Gastroesophageal sphincter (tissue), 4 donors: Measurements from ENCODE around the gene KCNK18. TPM values are rescaled to one million over a fixed set of nuclear protein-coding genes. Genes with fewer than 3 reads are reported as not detected.

Experiments used
- ATAC-seq: fragments of 150-250 bp; one replicate; pipeline ENCODE4 v1.9.1; 2016; ENCODE audit warnings: mild to moderate bottlenecking, moderate library complexity
- H3K27ac ChIP-seq, 4 donors: fragments of 200-600 bp; sonication (generic) in 3 of 4; 1 replicate in 3 of 4; 2 replicates in 1 of 4; pipeline ENCODE4 v1.5.1; 2016 to 2019
- H3K27me3 ChIP-seq: fragments of 200-600 bp; sonication (generic); one replicate; pipeline ENCODE4 v1.5.1; 2019
- H3K36me3 ChIP-seq, 2 donors: fragments of 200-600 bp; sonication (generic); one replicate each; pipeline ENCODE4 v1.5.1; 2019; ENCODE audit warnings: control low read depth in 1 of 2
- H3K4me1 ChIP-seq, 3 donors: fragments of 200-600 bp; sonication (generic); 1 replicate in 2 of 3; 2 replicates in 1 of 3; pipeline ENCODE4 v1.5.1; 2016 to 2019; ENCODE audit warnings: control low read depth in 2 of 3
- H3K4me3 ChIP-seq, 2 donors: fragments of 200-600 bp; sonication (generic); one replicate each; pipeline ENCODE4 v1.5.1; 2019; ENCODE audit warnings: mild to moderate bottlenecking in 1 of 2, moderate library complexity in 1 of 2
- H3K9me3 ChIP-seq, 3 donors: fragments of 200-600 bp; sonication (generic); one replicate each; pipeline ENCODE4 v1.5.1; 2017 to 2019; ENCODE audit warnings: control low read depth in 2 of 3
- CTCF ChIP-seq, 4 experiments: fragments of 200-600 bp in 2 of 4; fragments of 450-650 bp in 2 of 4; sonication (generic) in 1 of 4; IDR thresholded peaks; one replicate each; pipeline ENCODE4 v1.5.1; 2017 to 2019; ENCODE audit warnings: antibody characterized with exemption in 4 of 4, mild to moderate bottlenecking in 2 of 4, moderate library complexity in 2 of 4
- EP300 ChIP-seq: sonication (generic); formaldehyde crosslinking; IDR thresholded peaks from one replicate; pipeline ENCODE4 v1.6.1; 2017; ENCODE audit warnings: antibody characterized with exemption, mild to moderate bottlenecking
- POLR2A ChIP-seq, 2 donors: fragments of 450-650 bp; IDR thresholded peaks; one replicate each; pipeline ENCODE4 v1.6.1; 2017; ENCODE audit warnings: antibody characterized with exemption in 2 of 2, mild to moderate bottlenecking in 2 of 2, moderate library complexity in 1 of 2
- POLR2AphosphoS5 ChIP-seq: sonication (generic); formaldehyde crosslinking; IDR thresholded peaks from one replicate; pipeline ENCODE4 v1.6.1; 2017; ENCODE audit warnings: antibody characterized with exemption
- WGBS, 2 donors: methylation state at CpG; one replicate each; pipeline ENCODE4 v1.1.5; 2018; ENCODE audit warnings: low coverage in 1 of 2; 5-methylcytosine and 5-hydroxymethylcytosine counted together
- total RNA-seq, 4 donors: library from RNA; depleted of rRNA; stranded (reverse); fragments of >200 nt; gene quantifications; one replicate each; pipeline ENCODE4 v1.1.0, GENCODE V29; 2016

Gene KCNK18
- total RNA-seq, 4 donors from 2014 or later = not detected

DNA sequence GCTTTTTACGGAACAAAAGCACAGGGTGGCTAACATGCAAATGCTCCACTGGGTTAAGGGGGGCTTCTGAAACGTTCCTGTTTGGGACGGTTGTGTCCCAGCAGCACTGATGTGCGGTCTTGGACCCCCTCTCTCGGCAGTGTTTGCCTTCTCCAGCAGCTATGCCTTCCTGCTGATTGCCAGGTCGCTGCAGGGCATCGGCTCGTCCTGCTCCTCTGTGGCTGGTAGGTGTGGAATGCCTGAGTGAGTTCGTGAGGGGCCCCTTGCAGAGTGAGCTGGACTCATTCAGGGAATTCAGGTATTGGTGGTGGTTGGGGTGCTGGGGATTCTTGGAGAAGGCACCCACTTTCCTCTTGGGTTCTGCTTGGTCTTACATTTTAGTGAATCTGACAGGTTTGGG lies 56.6 kb downstream of the KCNK18 start:
- Histone ChIP-seq H3K4me1 (no peaks in the 10 kb centered on the region), H3K36me3 (no peaks in the 10 kb centered on the region), H3K9me3 (no peaks in the 10 kb centered on the region), H3K27me3 (peaks cover 47% of the 10 kb centered on the region), H3K4me3 (no peak overlapping the region), H3K27ac (no peak overlapping the region)
- 50 to 60% methylated on average over 2 to 3 of the region's 9 CpGs for WGBS, 2 donors
- no peak for TF ChIP-seq POLR2AphosphoS5
- TF ChIP-seq EP300 = no peak
- no peak for TF ChIP-seq CTCF (IDR thresholded peaks at IDR 0.05)
- no peak for TF ChIP-seq POLR2A (IDR thresholded peaks at IDR 0.05)
- no peak for ATAC-seq

DNA sequence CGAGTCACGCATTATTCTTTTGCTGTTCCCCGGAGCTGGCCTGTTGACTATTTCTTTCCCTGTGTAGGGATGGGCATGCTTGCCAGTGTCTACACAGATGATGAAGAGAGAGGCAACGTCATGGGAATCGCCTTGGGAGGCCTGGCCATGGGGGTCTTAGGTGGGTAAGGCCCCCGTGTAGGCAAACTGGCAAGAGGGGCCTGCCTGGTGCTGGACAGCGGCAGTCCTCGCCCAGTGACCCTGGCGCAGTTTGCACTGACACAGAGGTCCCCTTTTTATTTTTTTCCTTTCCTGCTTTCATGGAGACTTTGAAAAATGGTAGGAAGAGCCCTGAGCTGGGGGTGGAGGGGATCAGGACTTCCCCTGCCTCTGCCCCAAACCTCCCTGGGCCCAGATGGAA lies 57.0 kb downstream of the KCNK18 start:
- Histone ChIP-seq H3K9me3 (no peaks in the 10 kb centered on the region), H3K4me1 (no peaks in the 10 kb centered on the region), H3K27me3 (peaks cover 48% of the 10 kb centered on the region), H3K27ac (no peak overlapping the region), H3K36me3 (no peaks in the 10 kb centered on the region), H3K4me3 (no peak overlapping the region)
- no peak for TF ChIP-seq POLR2AphosphoS5
- TF ChIP-seq EP300 = no peak
- TF ChIP-seq CTCF (IDR thresholded peaks at IDR 0.05) = no peak
- no peak for TF ChIP-seq POLR2A (IDR thresholded peaks at IDR 0.05)
- ATAC-seq = no peak
- WGBS, 2 donors = no CpG with 5 or more reads among the region's 9 CpGs

- no peak overlapping the region for H3K4me3 ChIP-seq
- H3K4me1 ChIP-seq = no peaks in the 10 kb centered on the region
- 73 to 80% methylated on average over 6 to 11 of the region's 26 CpGs for WGBS, 2 donors
- peaks cover 48% of the 10 kb centered on the region for H3K27me3 ChIP-seq
- H3K27ac ChIP-seq = no peak overlapping the region
- H3K9me3 ChIP-seq = no peaks in the 10 kb centered on the region
- H3K36me3 ChIP-seq = no peaks in the 10 kb centered on the region
- no peak for ATAC-seq
- no peak for TF ChIP-seq POLR2AphosphoS5
Measured at GRCh38 chr10:117254774-117255735, 57.8 kb downstream of the KCNK18 start.

DNA sequence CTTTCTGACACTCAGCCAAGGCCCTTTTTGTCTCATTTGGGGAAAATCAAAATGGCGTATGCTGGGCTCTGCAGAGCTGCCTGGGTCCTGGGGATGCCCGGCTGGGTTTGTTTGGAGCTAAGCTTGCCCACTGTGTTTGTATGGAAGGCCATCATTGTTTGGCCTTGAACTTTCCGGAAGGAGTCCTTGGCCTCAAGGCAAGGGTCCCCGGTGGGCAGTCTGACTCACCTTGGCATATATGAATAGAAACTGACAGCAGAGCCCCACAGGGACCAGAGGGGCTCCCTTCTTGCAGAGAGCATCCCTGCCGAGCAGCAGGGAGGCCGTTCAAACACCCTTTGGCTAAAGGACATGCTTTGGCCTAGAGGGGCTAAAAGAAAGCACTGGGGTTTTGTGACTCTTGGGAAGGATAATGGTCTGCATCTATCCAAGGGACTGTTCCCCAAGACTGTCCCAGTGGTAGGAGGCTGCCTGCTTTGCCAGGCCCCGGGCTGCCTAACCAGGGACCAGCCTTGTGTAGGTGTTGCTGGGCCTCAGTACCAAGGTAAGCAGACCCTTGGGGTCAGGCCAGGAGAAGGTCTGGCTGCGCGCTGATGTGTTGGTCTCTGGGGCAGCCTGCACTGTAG lies 58.7 kb downstream of the KCNK18 start:
- ATAC-seq = no peak
- Histone ChIP-seq H3K4me1 (no peaks in the 10 kb centered on the region), H3K9me3 (no peaks in the 10 kb centered on the region), H3K27me3 (peaks cover 47% of the 10 kb centered on the region), H3K36me3 (no peaks in the 10 kb centered on the region), H3K4me3 (no peak overlapping the region), H3K27ac (no peak overlapping the region)
- no peak for TF ChIP-seq CTCF (IDR thresholded peaks at IDR 0.05)
- no peak for TF ChIP-seq POLR2A (IDR thresholded peaks at IDR 0.05)
- no peak for TF ChIP-seq EP300
- no peak for TF ChIP-seq POLR2AphosphoS5
- 93% methylated on average over 4 of the region's 9 CpGs; no CpG with 5 or more reads in 1 of the 2 donors for WGBS, 2 donors

DNA sequence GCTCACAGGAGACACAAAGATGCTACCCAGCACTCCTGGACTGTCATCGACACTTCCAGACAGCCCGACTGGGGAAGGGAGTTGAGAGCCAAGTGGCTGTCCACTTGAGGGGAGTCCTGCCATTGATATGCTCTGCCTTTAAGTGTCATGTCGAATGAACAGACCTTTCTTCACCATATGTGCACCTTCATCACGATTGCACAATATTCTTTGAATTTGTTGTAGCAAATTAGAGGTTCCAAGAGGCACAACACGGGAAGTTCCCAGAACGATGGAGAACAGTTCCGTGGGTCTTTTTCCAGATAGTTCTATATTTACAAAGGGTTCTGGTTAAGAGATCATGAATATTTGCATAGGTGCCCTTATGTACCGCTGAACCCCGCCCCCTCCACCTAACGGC lies 59.6 kb downstream of the KCNK18 start:
- TF ChIP-seq POLR2AphosphoS5 (no peak), EP300 (no peak), POLR2A (IDR thresholded peaks at IDR 0.05) (no peak), CTCF (IDR thresholded peaks at IDR 0.05) (no peak)
- Histone ChIP-seq H3K27ac (no peak overlapping the region), H3K27me3 (peaks cover 48% of the 10 kb centered on the region), H3K4me3 (no peak overlapping the region), H3K9me3 (no peaks in the 10 kb centered on the region), H3K4me1 (no peaks in the 10 kb centered on the region), H3K36me3 (no peaks in the 10 kb centered on the region)
- ATAC-seq = no peak
- WGBS, 2 donors = 79 to 84% methylated on average over 6 to 8 of the region's 10 CpGs
